ENCODE measurements around the gene HTT. TPM values are rescaled to one million over a fixed set of nuclear protein-coding genes. Genes with fewer than 3 reads are reported as not detected.
A peak's percentile ranks its signal among the peaks of the same experiment; 100 is the strongest.

HTT gene
- total RNA-seq, 1 donor from 2014 or later: 72.0 TPM

DNA sequence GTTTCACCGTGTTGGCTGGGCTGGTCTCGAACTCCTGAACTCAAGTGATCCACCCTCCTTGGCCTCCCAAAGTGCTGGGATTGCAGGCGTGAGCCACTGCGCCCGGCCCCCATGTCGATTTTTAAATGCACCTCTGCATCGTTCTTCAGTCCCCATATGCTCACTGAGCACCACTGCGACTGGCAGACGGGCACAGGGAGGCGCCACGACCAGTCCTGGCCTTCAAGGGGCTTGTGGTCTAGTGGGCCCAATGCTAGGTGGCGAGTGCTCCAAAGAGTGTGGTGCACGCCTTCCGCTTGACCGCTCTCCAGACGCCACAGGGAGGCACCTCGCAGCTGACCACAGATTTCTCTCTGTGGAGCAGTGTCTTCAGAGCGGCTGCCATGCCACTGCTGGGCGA lies 162.8 kb downstream of the HTT start:
- Mint-ChIP-seq H3K27ac (ENCODE audit: unreplicated experiment) (peak overlapping the region; percentile 53), H3K4me1 (no peaks in the 10 kb centered on the region), H3K4me3 (no peak overlapping the region), H3K36me3 (ENCODE audit: low read depth) (peaks cover 9% of the 10 kb centered on the region), H3K27me3 (ENCODE audit: low read depth) (no peaks in the 10 kb centered on the region), H3K9me3 (no peaks in the 10 kb centered on the region)
- DNase-seq (ENCODE audit: low read depth, low spot score): no peak
- no peak for TF ChIP-seq CTCF (conservative IDR thresholded peaks at IDR 0.05)

DNA sequence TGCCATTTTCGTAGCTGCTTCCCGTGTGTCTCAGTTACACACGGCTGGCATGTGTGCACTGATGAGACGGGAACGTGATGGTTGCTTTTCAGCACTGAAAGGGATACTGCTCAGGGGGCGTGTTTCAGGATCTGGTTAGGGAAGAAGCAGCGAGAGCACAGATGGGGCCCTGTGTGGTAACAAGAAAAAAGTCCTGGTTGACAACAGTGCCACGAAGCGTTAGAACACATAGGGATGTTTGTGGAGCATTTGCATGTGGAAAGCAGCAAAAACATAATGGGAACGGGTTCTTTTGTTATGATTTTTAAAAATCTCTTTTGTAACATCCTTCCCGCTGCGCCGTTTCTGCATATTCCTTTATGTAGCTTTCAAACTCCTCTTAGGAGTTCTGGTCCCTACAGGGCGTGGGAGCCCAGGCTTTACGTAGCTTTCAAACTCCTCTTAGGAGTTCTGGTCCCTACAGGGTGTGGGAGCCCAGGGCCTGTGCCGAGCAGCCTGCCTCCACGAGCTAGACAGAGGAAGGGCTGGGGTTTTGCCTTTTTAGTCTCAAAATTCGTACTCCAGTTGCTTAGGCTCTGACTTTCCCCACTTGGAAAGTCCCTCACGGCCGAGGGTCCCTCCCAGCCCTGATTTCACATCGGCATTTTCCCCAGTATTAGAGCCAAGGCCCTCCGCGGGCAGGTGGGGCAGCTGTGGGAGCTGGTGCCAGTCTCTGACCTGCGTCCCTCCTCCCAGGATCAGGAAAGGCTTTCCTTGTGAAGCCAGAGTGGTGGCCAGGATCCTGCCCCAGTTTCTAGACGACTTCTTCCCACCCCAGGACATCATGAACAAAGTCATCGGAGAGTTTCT lies 163.5 kb downstream of the HTT start:
- peaks cover 9% of the 10 kb centered on the region for H3K36me3 Mint-ChIP-seq (ENCODE audit: low read depth)
- no peaks in the 10 kb centered on the region for H3K4me1 Mint-ChIP-seq
- no peak for DNase-seq (ENCODE audit: low read depth, low spot score)
- no peaks in the 10 kb centered on the region for H3K9me3 Mint-ChIP-seq
- peak overlapping the region; percentile 54 for H3K27ac Mint-ChIP-seq (ENCODE audit: unreplicated experiment)
- H3K4me3 Mint-ChIP-seq: no peak overlapping the region
- no peaks in the 10 kb centered on the region for H3K27me3 Mint-ChIP-seq (ENCODE audit: low read depth)
- TF ChIP-seq CTCF (conservative IDR thresholded peaks at IDR 0.05): no peak

GRCh38 chr4:3238721-3239120 lies 164.2 kb downstream of the HTT start:
- Mint-ChIP-seq H3K27ac (ENCODE audit: unreplicated experiment) (peak overlapping the region; percentile 27), H3K27me3 (ENCODE audit: low read depth) (no peaks in the 10 kb centered on the region), H3K4me1 (no peaks in the 10 kb centered on the region), H3K9me3 (no peaks in the 10 kb centered on the region), H3K4me3 (no peak overlapping the region), H3K36me3 (ENCODE audit: low read depth) (peaks cover 6% of the 10 kb centered on the region)
- DNase-seq (ENCODE audit: low read depth, low spot score): no peak
- TF ChIP-seq CTCF (conservative IDR thresholded peaks at IDR 0.05): no peak

DNA sequence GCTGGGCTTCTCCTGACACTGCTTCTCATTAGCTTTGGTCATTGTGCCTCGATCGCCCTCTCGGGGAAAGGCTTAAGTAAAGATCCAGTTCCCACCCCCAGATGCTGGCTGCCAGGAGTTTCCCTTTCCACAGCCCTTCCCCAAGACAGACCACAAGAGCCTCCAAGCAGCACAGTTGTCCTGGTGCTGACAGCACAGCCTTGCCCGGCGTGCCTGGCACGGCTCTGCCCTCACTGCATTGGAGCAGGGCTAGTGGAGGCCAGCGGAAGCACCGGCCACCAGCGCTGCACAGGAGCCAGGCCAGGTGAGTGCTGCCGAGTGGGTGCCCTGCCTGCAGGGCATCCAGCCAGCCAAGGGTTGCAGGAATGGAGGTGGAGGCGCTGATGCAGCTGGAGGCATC lies 164.8 kb downstream of the HTT start:
- Mint-ChIP-seq H3K4me3 (no peak overlapping the region), H3K27me3 (ENCODE audit: low read depth) (no peaks in the 10 kb centered on the region), H3K36me3 (ENCODE audit: low read depth) (peaks cover 5% of the 10 kb centered on the region), H3K27ac (ENCODE audit: unreplicated experiment) (no peak overlapping the region), H3K9me3 (no peaks in the 10 kb centered on the region), H3K4me1 (no peaks in the 10 kb centered on the region)
- no peak for TF ChIP-seq CTCF (conservative IDR thresholded peaks at IDR 0.05)
- DNase-seq (ENCODE audit: low read depth, low spot score): no peak

GRCh38 chr4:3239998-3240920 lies 165.8 kb downstream of the HTT start:
- H3K27ac Mint-ChIP-seq (ENCODE audit: unreplicated experiment): no peak overlapping the region

More at GRCh38 chr4:3239998-3240920, 165.8 kb downstream of the HTT start:
- DNase-seq (ENCODE audit: low read depth, low spot score): no peak
- no peaks in the 10 kb centered on the region for H3K27me3 Mint-ChIP-seq (ENCODE audit: low read depth)
- H3K4me3 Mint-ChIP-seq: no peak overlapping the region
- no peaks in the 10 kb centered on the region for H3K9me3 Mint-ChIP-seq
- no peaks in the 10 kb centered on the region for H3K36me3 Mint-ChIP-seq (ENCODE audit: low read depth)
- TF ChIP-seq CTCF (conservative IDR thresholded peaks at IDR 0.05): no peak
- H3K4me1 Mint-ChIP-seq: no peaks in the 10 kb centered on the region

All from neural crest cell (in vitro differentiated cells).